GM19372 (cell line): ENCODE results near the gene TEX264.

Source experiments
- ATAC-seq: cut with Tn5 transposase; IDR thresholded peaks from one replicate; pipeline ENCODE4 v1.9.1; 2021; ENCODE audit warnings: mild to moderate bottlenecking, low read depth, moderate library complexity; ENCODE audit not compliant: unreplicated experiment

The TEX264 gene

GRCh38 chr3:51712511-51712931 is 41.5 kb downstream of the TEX264 start:
- ATAC-seq: no peak

- no peak for ATAC-seq
Observed at GRCh38 chr3:51712963-51713362, 41.9 kb downstream of the TEX264 start.

- ATAC-seq: no peak
Observed at GRCh38 chr3:51715231-51715976, 44.4 kb downstream of the TEX264 start.

- no peak for ATAC-seq
Observed at GRCh38 chr3:51715977-51716294, 44.9 kb downstream of the TEX264 start.

GRCh38 chr3:51716805-51717204 is 45.8 kb downstream of the TEX264 start:
- ATAC-seq: no peak

- ATAC-seq: no peak
Observed at GRCh38 chr3:51717446-51717845, 46.4 kb downstream of the TEX264 start.

- ATAC-seq: no peak
Observed at GRCh38 chr3:51717947-51718346, 46.9 kb downstream of the TEX264 start.

- ATAC-seq: no peak
Observed at GRCh38 chr3:51718547-51719409, 47.7 kb downstream of the TEX264 start.

- no peak for ATAC-seq
Observed at GRCh38 chr3:51719410-51720025, 48.5 kb downstream of the TEX264 start.

GRCh38 chr3:51720292-51721061 is 49.4 kb downstream of the TEX264 start:
- ATAC-seq: no peak

GRCh38 chr3:51721062-51721745 is 50.2 kb downstream of the TEX264 start:
- ATAC-seq: no peak

GRCh38 chr3:51722362-51722761 is 51.3 kb downstream of the TEX264 start:
- no peak for ATAC-seq

GRCh38 chr3:51727500-51727899 is 56.4 kb downstream of the TEX264 start:
- ATAC-seq: no peak

- ATAC-seq: no peak
Observed at GRCh38 chr3:51729042-51729633, 58.1 kb downstream of the TEX264 start.

- no peak for ATAC-seq
Observed at GRCh38 chr3:51733859-51734571, 63.0 kb downstream of the TEX264 start.

- no peak for ATAC-seq
Observed at GRCh38 chr3:51734572-51734907, 63.5 kb downstream of the TEX264 start.

GRCh38 chr3:51735039-51735438 is 64.0 kb downstream of the TEX264 start:
- no peak for ATAC-seq

GRCh38 chr3:51735950-51736349 is 64.9 kb downstream of the TEX264 start:
- no peak for ATAC-seq

GRCh38 chr3:51739110-51739509 is 68.1 kb downstream of the TEX264 start:
- ATAC-seq: no peak
